ENCODE data around the gene GRIK4.

GRCh38 chr11:120780239-120780638, 268.7 kb downstream of the GRIK4 start:
- TF ChIP-seq, protein P1, sequence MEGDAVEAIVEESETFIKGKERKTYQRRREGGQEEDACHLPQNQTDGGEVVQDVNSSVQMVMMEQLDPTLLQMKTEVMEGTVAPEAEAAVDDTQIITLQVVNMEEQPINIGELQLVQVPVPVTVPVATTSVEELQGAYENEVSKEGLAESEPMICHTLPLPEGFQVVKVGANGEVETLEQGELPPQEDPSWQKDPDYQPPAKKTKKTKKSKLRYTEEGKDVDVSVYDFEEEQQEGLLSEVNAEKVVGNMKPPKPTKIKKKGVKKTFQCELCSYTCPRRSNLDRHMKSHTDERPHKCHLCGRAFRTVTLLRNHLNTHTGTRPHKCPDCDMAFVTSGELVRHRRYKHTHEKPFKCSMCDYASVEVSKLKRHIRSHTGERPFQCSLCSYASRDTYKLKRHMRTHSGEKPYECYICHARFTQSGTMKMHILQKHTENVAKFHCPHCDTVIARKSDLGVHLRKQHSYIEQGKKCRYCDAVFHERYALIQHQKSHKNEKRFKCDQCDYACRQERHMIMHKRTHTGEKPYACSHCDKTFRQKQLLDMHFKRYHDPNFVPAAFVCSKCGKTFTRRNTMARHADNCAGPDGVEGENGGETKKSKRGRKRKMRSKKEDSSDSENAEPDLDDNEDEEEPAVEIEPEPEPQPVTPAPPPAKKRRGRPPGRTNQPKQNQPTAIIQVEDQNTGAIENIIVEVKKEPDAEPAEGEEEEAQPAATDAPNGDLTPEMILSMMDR (conservative IDR thresholded peaks at IDR 0.05; ENCODE audit: low read depth, low read length) = no peak
- no peak for TF ChIP-seq EZH2phosphoT487 (IDR thresholded peaks at IDR 0.05; ENCODE audit: borderline replicate concordance, low read length)

Data from PC-3 (cell line).